GM10266 (cell line): ENCODE data around the gene TNP2.

Experiments used
- DNase-seq: peaks from one replicate; pipeline ENCODE4 v3.0.0; 2012; ENCODE audit errors: extremely low spot score
- CTCF ChIP-seq: IDR thresholded peaks from 2 replicates; pipeline ENCODE4 v1.5.1; 2012; ENCODE audit warnings: mild to moderate bottlenecking, low read depth; ENCODE audit not compliant: control insufficient read depth, insufficient read depth; ENCODE audit errors: missing control alignments

TNP2 gene

DNA sequence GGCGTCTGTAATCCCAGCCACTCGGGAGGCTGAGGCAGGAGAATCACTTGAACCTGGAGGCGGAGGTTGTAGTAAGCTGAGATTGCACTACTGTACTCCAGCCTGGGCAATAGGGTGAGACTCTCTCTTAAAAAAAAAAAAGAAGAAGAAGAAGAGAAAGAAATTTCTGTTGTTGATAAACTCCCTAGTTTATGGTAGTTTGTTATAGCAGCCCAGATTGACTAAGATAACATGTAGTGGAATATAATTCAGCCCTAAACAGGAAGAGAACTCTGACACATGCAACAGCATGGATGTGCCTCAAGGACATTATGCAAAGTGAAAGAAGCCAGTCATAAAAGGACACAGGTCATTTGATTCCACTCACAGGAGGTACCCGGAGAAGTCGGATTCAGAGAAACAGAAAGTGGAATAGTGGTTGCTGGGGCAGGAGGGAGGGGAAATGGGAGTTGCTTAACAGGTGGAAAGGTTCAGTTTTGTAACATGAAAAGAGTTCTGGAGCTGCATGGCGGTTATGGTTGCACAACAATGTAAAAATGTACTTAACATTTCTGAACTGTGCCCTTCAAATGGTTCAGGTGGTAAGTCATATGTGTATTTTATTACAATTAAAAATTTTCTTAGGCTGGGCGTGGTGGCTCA, 38.0 kb upstream of the TNP2 start:
- no peak for TF ChIP-seq CTCF
- no peak for DNase-seq

GRCh38 chr16:11306381-11306780, 37.3 kb upstream of the TNP2 start:
- DNase-seq = no peak
- TF ChIP-seq CTCF = no peak

DNA sequence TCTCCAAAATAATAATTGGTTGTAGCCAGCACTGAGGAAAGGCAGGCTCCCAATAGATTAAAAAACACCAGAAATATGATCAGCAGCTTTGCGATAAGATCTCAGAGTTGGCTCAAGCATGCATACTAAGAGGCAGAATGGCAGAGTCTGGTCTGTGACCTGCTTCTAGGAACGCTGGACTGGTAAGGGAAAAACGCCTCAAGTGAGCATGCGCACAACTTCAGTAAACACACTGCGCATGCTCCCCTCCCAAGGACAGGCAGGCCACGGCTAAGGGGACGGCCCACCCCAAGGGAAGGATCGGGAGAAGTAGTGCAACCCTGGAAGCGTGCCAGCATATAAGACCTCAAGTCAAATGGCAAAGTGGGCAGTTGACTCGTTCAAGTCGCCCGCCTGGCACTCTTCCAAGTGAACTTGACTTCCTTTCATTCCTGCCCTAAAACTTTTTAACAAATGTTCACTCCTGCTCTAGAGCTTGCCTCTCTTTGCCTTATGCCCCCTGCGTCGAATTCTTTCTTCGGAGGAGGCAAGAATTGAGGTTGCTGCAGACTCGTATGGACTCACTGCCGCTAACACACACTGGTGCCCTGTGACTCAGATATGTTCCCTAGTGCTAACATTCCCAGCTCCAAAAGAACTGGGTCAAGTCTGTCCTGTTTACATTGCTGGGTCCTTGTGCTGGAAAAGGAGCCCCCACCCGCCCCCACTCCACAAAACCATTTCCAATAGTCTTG, 34.4 kb upstream of the TNP2 start:
- no peak for DNase-seq
- no peak for TF ChIP-seq CTCF

DNA sequence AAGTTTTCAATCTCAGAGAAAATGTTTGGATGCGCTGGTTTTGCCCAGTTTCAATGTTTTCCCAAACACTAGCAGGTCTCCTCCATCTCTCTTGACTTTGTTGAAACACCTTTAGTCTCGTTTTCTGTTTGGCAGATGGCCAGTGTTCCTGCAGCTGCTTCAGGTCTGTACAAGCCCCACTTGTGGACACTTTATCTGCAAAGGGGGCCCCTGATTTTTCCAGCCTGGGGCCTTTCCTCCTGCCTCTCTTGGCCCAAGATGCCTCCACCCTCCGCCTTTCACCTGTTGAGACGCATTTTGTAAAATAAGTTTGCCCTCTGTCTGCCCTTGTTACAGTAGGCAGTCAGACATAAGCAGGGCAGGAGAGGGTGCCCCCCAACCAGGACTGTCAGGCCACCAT, 33.9 kb upstream of the TNP2 start:
- DNase-seq = no peak
- no peak for TF ChIP-seq CTCF

- no peak for TF ChIP-seq CTCF
- no peak for DNase-seq
These were observed 32.7 kb upstream of the TNP2 start for GRCh38 chr16:11301645-11302501.

- no peak for DNase-seq
- no peak for TF ChIP-seq CTCF
These were observed 31.4 kb upstream of the TNP2 start for GRCh38 chr16:11300560-11300892.
